ENCODE measurements around the gene ZCCHC7. TPM values are rescaled to one million over a fixed set of nuclear protein-coding genes. Genes with fewer than 3 reads are reported as not detected.

The ZCCHC7 gene
- total and polyA plus RNA-seq, 4 donors, result 3.3 to 9.7 (median 7.6) TPM

- no peak overlapping the region for H3K27ac ChIP-seq (ENCODE audit: low read depth in 1 of 2, low read length in 2 of 2)
- no peak overlapping the region for H3K4me3 ChIP-seq (ENCODE audit: low read depth in 1 of 3, low read length in 3 of 3)
- no peak overlapping the region for H3K9ac ChIP-seq (ENCODE audit: low read depth in 1 of 2, low read length in 2 of 2)
- DNase-seq (ENCODE audit: low spot score), result no peak
- TF ChIP-seq RXRA (IDR thresholded peaks at IDR 0.05), result no peak
- no peak for TF ChIP-seq YY1 (IDR thresholded peaks at IDR 0.05)
- TF ChIP-seq SP1 (IDR thresholded peaks at IDR 0.05), result no peak
- no peak for TF ChIP-seq HNF4A (conservative IDR thresholded peaks at IDR 0.05)
- TF ChIP-seq JUND (IDR thresholded peaks at IDR 0.05), result no peak
- TF ChIP-seq MAX (IDR thresholded peaks at IDR 0.05), result no peak
- TF ChIP-seq FOXA2 (IDR thresholded peaks at IDR 0.05), result no peak
- TF ChIP-seq ATF3 (IDR thresholded peaks at IDR 0.05), result no peak
- no peak for TF ChIP-seq FOXA1 (IDR thresholded peaks at IDR 0.05)
- no peak for TF ChIP-seq EGR1 (IDR thresholded peaks at IDR 0.05; ENCODE audit: low read depth in 2 of 2)
- TF ChIP-seq HNF4G (IDR thresholded peaks at IDR 0.05), result no peak
- TF ChIP-seq NR2F2 (IDR thresholded peaks at IDR 0.05), result no peak
- no peak for TF ChIP-seq RAD21 (IDR thresholded peaks at IDR 0.05)
- TF ChIP-seq TAF1 (conservative IDR thresholded peaks at IDR 0.05), result no peak
- TF ChIP-seq CTCF (IDR thresholded peaks at IDR 0.05; ENCODE audit: low read depth, low read length, missing input control), result no peak
- TF ChIP-seq ZBTB33 (IDR thresholded peaks at IDR 0.05), result no peak
- H3K27me3 ChIP-seq (ENCODE audit: control insufficient read depth in 4 of 4, insufficient read depth in 4 of 4, low read length in 3 of 4), result no peaks in the 10 kb centered on the region
- H3K9me3 ChIP-seq (ENCODE audit: control insufficient read depth in 4 of 4, low read length in 3 of 4), result no peaks in the 10 kb centered on the region
- no peaks in the 10 kb centered on the region for H3K36me3 ChIP-seq (ENCODE audit: control insufficient read depth in 4 of 4, insufficient read depth in 3 of 4, low read depth in 1 of 4, low read length in 3 of 4)
- no peaks in the 10 kb centered on the region for H3K4me1 ChIP-seq (ENCODE audit: control insufficient read depth in 4 of 4, insufficient read depth in 4 of 4, low read length in 3 of 4)
These were observed 128.3 kb downstream of the ZCCHC7 start for GRCh38 chr9:37248651-37249163.

GRCh38 chr9:37251452-37251851 is 131.1 kb downstream of the ZCCHC7 start:
- TF ChIP-seq SP1 (IDR thresholded peaks at IDR 0.05), result no peak
- no peak for TF ChIP-seq EGR1 (IDR thresholded peaks at IDR 0.05; ENCODE audit: low read depth in 2 of 2)
- no peak for TF ChIP-seq FOXA1 (IDR thresholded peaks at IDR 0.05)
- no peak for DNase-seq (ENCODE audit: low spot score)
- Histone ChIP-seq H3K9me3 (ENCODE audit: control insufficient read depth in 4 of 4, low read length in 3 of 4) (no peaks in the 10 kb centered on the region), H3K4me1 (ENCODE audit: control insufficient read depth in 4 of 4, insufficient read depth in 4 of 4, low read length in 3 of 4) (no peaks in the 10 kb centered on the region), H3K36me3 (ENCODE audit: control insufficient read depth in 4 of 4, insufficient read depth in 3 of 4, low read depth in 1 of 4, low read length in 3 of 4) (no peaks in the 10 kb centered on the region), H3K27me3 (ENCODE audit: control insufficient read depth in 4 of 4, insufficient read depth in 4 of 4, low read length in 3 of 4) (no peaks in the 10 kb centered on the region), H3K27ac (ENCODE audit: low read depth in 1 of 2, low read length in 2 of 2) (no peak overlapping the region), H3K9ac (ENCODE audit: low read depth in 1 of 2, low read length in 2 of 2) (no peak overlapping the region), H3K4me3 (ENCODE audit: low read depth in 1 of 3, low read length in 3 of 3) (no peak overlapping the region)
- 92% methylated on average over 6 of the region's 6 CpGs for WGBS
